T-helper 1 cell (primary cell): ENCODE measurements around the gene HEXD.

Experiments
- DNase-seq, 5 donors: peaks; one replicate each; pipeline ENCODE4 v3.0.0-alpha.2; 2012 to 2020

HEXD gene

GRCh38 chr17:82461827-82462524 is 43.8 kb downstream of the HEXD start:
- DNase-seq = no peak

DNA sequence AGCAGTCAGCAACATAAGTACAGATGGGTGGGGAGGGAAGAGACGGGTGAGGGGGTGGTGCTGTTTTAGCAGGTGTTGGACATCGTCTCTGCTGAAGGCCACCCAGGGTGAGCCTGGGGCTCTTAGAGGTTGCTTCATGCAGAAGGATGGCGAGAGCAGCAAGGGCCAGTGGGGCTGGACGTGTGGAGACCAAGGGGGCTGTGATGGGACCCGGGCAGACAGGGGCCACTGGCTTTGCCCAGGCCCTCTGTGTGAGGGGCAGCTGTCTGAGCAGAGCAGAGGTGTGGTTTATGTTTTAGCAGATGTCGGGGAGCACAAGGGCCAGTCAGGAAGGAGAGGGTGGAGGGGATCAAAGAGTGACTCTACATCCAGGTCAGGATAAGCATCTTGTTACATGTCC is 45.2 kb downstream of the HEXD start:
- no peak for DNase-seq

GRCh38 chr17:82463925-82464566 is 45.9 kb downstream of the HEXD start:
- no peak for DNase-seq

DNA sequence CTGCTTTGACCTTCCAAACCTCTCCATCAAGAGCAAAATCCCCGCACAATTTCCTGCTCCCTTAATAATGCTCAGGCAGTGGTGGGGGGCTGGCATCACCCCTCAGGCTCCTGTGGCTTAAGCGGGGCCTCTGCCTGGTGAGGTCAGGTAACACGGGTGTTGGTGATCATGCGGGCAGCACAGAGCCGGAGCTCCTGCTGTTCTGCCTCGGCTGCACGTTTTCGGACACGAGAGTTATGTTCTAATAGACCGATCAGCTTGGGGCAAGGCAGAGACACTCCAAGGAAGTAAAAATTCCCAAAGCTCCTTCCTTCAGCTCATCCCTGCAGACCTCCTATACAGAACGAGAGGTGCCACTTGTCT is 46.4 kb downstream of the HEXD start:
- no peak for DNase-seq

DNA sequence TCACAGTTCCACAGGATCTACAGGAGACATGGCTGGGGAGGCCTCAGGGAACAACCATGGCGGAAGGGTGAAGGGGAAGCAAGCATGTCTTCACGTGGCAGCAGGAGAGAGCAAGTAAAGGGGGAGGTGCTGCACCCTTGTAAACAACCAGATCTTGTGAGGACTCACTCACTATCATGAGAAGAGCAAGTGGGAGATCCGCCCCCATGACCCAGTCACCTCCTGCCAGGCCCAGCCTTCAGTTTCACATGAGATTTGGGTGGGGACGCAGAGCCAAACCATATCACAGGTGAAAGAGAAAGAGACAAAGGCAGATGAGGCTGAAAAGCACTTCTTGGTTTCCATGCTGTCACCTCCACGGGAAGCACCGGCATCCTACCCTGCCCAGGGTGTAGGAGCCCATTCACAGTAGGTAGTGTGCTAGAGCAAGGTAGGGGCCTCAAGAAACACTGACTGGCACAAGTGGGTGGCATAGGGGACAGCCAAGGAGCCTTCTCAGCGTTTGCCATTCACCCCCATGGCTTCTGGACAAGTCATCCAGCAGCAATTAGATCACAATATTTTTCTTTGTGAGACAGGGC is 47.0 kb downstream of the HEXD start:
- peak in 1 of 5 donors; percentile 37 for DNase-seq

GRCh38 chr17:82468692-82469091 is 50.5 kb downstream of the HEXD start:
- DNase-seq = no peak

DNA sequence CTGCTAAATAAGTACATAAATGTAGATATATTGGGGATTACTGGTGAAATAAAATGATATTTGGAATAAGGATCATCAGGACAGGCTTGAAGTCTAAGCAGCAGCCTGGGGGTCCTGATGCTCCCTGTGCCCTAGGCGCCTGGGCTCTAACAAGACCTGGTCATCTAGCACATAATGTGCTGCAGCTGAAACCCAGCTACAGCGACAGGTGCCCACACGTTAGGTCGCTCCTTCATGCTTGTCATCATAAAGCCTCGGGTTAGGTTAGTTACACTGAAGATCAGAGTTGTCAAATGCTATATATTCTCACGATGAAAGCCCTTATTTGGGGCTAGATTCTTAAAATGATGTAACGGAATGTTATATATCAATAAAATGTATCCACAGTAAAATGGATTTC is 51.9 kb downstream of the HEXD start:
- DNase-seq = no peak

- DNase-seq = no peak
Observed at GRCh38 chr17:82474223-82475010, 56.3 kb downstream of the HEXD start.

DNA sequence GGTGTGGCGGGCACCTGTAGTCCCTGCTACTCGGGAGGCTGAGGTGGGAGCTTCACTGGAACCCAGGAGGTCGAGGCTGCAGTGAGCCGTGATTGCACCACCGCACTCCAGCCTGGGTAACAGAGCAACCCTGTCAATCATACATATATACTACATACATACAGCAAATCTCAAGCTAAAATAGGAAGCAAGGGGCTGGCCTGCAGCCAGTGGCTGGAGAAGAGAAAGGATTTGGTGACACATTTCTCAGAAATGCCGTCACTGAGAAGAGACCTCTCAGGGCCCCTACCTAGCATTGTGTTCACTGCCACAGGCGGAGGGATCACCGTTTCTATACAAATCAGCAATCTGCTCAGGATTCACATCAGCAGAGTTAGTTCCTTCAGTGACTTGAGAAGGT is 57.3 kb downstream of the HEXD start:
- DNase-seq = no peak

GRCh38 chr17:82477934-82478333 is 59.8 kb downstream of the HEXD start:
- no peak for DNase-seq

DNA sequence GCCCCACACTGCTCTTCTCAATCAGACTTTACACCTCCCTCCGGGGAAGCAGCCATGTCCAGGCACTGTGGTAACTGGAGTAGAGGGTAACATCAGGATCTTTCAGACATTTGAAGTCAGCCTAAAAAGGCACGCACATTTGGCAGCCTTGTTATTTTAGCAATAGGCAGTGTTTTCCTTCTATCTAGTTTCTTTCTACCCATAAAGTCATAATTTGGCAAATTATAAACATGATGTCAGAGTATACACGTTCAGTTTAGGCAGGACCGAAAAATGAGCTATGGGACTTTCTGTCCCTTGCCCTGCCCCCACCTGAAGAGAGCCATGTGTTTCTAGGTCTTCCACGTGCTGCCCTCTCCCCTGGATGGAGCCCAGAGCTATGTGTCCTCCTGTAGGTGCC is 61.5 kb downstream of the HEXD start:
- DNase-seq = no peak

- no peak for DNase-seq
Observed at GRCh38 chr17:82480318-82480717, 62.2 kb downstream of the HEXD start.

- DNase-seq = no peak
Observed at GRCh38 chr17:82483204-82483660, 65.1 kb downstream of the HEXD start.

DNA sequence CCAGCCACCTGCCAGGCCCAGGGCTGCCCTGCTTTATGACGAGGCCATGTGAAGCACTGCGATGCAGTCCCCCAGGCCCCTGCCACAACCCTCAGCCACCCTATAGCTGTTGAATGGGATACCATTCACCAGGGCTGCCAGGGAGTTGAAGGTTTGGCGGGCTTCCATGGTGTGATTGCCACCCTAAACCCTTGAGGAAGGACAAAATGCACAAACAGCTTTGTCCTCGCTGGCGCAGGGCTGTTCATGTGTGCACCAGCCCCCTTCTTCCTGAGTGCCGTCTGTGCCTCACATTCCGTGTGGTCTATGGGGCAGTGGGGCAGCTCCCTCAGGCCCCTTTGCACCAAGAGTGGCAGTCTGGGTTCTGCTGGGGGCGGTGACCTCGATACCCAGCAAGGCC is 65.7 kb downstream of the HEXD start:
- no peak for DNase-seq

DNA sequence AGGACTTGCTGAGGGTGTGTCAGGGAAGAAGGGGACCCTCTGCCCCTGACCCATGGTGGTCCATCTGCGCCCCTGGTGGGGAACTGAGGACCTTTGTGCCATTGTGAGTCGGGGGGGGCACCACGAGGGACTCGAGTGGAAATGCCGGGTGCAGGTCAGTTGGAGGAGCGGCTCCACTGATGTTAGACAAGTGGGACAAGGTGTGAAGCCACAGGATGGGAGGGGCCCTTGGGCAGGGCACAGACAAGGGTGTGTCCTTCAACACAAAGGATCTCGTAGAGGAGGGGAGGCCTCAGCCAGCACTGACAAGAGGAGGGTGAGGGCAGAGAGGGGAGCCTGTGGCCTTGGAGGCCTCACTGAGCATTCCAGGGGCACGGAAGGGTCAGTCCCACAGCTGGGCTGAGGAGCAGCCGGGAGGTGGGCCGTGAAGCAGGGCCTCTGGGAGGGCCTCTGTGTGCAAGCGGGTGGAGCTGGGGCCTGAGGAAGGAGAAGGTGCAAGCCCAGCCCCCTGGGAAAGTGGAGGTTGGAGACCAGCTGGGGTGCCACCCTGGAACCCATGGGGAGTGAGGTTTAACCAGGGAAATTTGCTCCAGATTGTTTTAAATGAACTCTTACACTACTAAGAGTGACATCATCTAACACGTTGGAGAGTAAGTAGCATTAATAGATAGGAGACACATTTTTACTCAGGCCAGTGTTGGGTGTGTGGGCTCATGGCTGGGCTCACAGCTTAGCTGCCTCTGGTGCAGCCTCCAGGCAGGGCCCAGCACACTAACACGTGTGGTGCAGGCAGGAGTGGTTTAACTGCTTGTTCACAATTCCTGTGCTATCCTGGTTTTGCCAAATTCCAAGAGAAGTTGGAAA is 68.3 kb downstream of the HEXD start:
- DNase-seq = peak in 1 of 5 donors; percentile 58

DNA sequence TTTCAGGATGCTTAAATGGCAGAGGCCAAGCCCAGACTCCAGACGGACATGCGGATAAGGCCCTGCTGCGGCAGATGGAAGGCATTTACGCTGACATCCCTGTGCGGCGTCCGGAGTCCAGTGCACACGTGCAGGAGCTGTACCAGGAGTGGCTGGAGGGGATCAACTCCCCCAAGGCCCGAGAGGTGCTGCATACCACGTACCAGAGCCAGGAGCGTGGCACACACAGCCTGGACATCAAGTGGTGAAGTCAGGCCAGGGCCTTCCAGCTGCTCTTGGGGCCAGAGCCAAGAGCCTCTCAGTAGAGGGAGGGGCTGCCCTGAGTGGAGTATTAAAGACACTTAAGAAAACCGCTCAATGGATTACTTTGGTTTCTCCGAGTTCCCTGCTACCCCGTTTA is 69.8 kb downstream of the HEXD start:
- no peak for DNase-seq

GRCh38 chr17:82489117-82489516 is 71.0 kb downstream of the HEXD start:
- DNase-seq = no peak

- DNase-seq = no peak
Observed at GRCh38 chr17:82489851-82490511, 71.8 kb downstream of the HEXD start.

GRCh38 chr17:82490512-82491195 is 72.5 kb downstream of the HEXD start:
- no peak for DNase-seq

DNA sequence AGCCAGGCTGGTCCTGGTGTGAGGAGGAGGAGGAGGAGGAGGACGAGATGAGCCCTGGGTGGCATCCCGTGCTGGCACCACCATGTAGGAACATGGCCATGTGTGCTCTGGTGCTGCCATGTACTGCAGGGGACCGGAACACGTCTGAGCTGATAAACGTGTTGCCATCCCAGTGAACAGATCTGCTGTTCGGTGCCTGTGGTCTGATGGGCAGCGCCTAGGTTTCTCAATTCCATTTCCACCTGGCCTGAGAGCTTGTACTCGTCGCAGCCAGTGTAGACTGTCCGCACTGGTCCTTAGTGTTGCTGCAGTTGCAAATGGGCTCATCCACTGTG is 73.0 kb downstream of the HEXD start:
- DNase-seq = no peak

DNA sequence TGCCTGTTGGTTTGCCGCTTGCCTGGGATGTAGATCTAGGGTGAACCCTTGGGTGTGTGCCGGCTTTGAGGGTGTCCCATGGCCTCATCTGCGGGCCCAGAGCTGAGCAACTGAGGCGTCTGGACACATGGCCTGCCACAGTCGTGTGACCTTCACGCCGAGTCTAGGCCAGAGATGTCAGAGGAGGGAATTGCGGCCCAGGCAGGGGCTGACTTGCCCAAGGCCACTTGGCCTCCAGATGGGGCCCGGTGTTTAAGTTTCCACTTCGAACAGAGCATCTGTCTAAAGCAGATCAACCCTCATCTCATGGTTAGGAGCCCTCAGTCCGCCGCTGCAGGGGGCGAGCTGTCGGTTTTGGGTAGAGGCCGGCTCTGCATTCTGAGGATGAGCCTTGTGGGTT is 73.4 kb downstream of the HEXD start:
- DNase-seq = no peak
